ENCODE results near the gene CAMTA1. TPM values are rescaled to one million over a fixed set of nuclear protein-coding genes. Genes with fewer than 3 reads are reported as not detected.

The CAMTA1 gene
- total and polyA plus RNA-seq, 4 donors, result 48.1 to 140 (median 52.3) TPM

GRCh38 chr1:6982860-6983259 lies 197.6 kb downstream of the CAMTA1 start:
- H3K27me3 ChIP-seq (ENCODE audit: control insufficient read depth in 3 of 3, insufficient read depth in 3 of 3, low read length in 2 of 3), result no peaks in the 10 kb centered on the region
- no peak for ATAC-seq (ENCODE audit: insufficient read depth, low FRiP score)
- WGBS, 2 donors, result 92 to 97% methylated on average over 2 of the region's 2 CpGs
- no peak overlapping the region for H3K4me3 ChIP-seq
- H3K4me1 ChIP-seq (ENCODE audit: control insufficient read depth in 5 of 5, insufficient read depth in 5 of 5, low read length in 5 of 5), result peaks cover 0 to 16% (median 0%) of the 10 kb centered on the region in 5 donors
- no peak for DNase-seq
- H3K36me3 ChIP-seq (ENCODE audit: control insufficient read depth in 4 of 4, insufficient read depth in 4 of 4, low read length in 4 of 4), result no peaks in the 10 kb centered on the region
- no peaks in the 10 kb centered on the region for H3K9me3 ChIP-seq (ENCODE audit: control insufficient read depth in 4 of 4, insufficient read depth in 3 of 4, low read length in 3 of 4)
- no peak for TF ChIP-seq CTCF (IDR thresholded peaks at IDR 0.05; ENCODE audit: control extremely low read depth, extremely low read depth)
- H3K27ac ChIP-seq (ENCODE audit: low read depth in 1 of 2, low read length in 1 of 2), result no peak overlapping the region
- no peak overlapping the region for H3K9ac ChIP-seq (ENCODE audit: insufficient read depth in 1 of 2, low read length in 2 of 2)

GRCh38 chr1:6984536-6984935 lies 199.3 kb downstream of the CAMTA1 start:
- DNase-seq, result no peak

GRCh38 chr1:6984986-6985385 lies 199.7 kb downstream of the CAMTA1 start:
- DNase-seq, result peak; percentile 92 to 97 (median 96)
- Histone ChIP-seq H3K27ac (ENCODE audit: low read depth in 1 of 2, low read length in 1 of 2) (no peak overlapping the region), H3K27me3 (ENCODE audit: control insufficient read depth in 3 of 3, insufficient read depth in 3 of 3, low read length in 2 of 3) (no peaks in the 10 kb centered on the region), H3K9me3 (ENCODE audit: control insufficient read depth in 4 of 4, insufficient read depth in 3 of 4, low read length in 3 of 4) (no peaks in the 10 kb centered on the region), H3K9ac (ENCODE audit: insufficient read depth in 1 of 2, low read length in 2 of 2) (no peak overlapping the region), H3K4me1 (ENCODE audit: control insufficient read depth in 5 of 5, insufficient read depth in 5 of 5, low read length in 5 of 5) (peaks cover 0 to 16% (median 0%) of the 10 kb centered on the region in 5 donors), H3K36me3 (ENCODE audit: control insufficient read depth in 4 of 4, insufficient read depth in 4 of 4, low read length in 4 of 4) (no peaks in the 10 kb centered on the region), H3K4me3 (no peak overlapping the region)
- 52 to 58% methylated on average over 7 of the region's 7 CpGs for WGBS, 2 donors
- TF ChIP-seq CTCF (IDR thresholded peaks at IDR 0.05; ENCODE audit: control extremely low read depth, extremely low read depth), result no peak
- no peak for ATAC-seq (ENCODE audit: insufficient read depth, low FRiP score)

More at GRCh38 chr1:6984536-6984935, 199.3 kb downstream of the CAMTA1 start:
- Histone ChIP-seq H3K4me3 (no peak overlapping the region), H3K4me1 (ENCODE audit: control insufficient read depth in 5 of 5, insufficient read depth in 5 of 5, low read length in 5 of 5) (peaks cover 0 to 16% (median 0%) of the 10 kb centered on the region in 5 donors), H3K27me3 (ENCODE audit: control insufficient read depth in 3 of 3, insufficient read depth in 3 of 3, low read length in 2 of 3) (no peaks in the 10 kb centered on the region), H3K9me3 (ENCODE audit: control insufficient read depth in 4 of 4, insufficient read depth in 3 of 4, low read length in 3 of 4) (no peaks in the 10 kb centered on the region), H3K27ac (ENCODE audit: low read depth in 1 of 2, low read length in 1 of 2) (no peak overlapping the region), H3K9ac (ENCODE audit: insufficient read depth in 1 of 2, low read length in 2 of 2) (no peak overlapping the region), H3K36me3 (ENCODE audit: control insufficient read depth in 4 of 4, insufficient read depth in 4 of 4, low read length in 4 of 4) (no peaks in the 10 kb centered on the region)
- ATAC-seq (ENCODE audit: insufficient read depth, low FRiP score), result no peak
- TF ChIP-seq CTCF (IDR thresholded peaks at IDR 0.05; ENCODE audit: control extremely low read depth, extremely low read depth), result no peak
- WGBS, 2 donors, result 83 to 89% methylated on average over 14 of the region's 14 CpGs

All from lung (tissue), 12 donors.